DMS153 (cell line): Measurements from ENCODE around the gene NKAIN2.
"Not testable (repeated sequence)": the region's sequence is repeated elsewhere in the genome, so short reads cannot be mapped to it uniquely, and the experiment has no call there.

Experiments
- DNase-seq: peaks from one replicate; lab custom pipeline; 2025; lab: John Stamatoyannopoulos, UW

NKAIN2 gene

GRCh38 chr6:124512431-124512830 lies 708.8 kb downstream of the NKAIN2 start:
- DNase-seq, result no peak

GRCh38 chr6:124517339-124517738 lies 713.7 kb downstream of the NKAIN2 start:
- no peak for DNase-seq

- no peak for DNase-seq
Observed at GRCh38 chr6:124520514-124520913, 716.8 kb downstream of the NKAIN2 start.

GRCh38 chr6:124522335-124522734 lies 718.7 kb downstream of the NKAIN2 start:
- no peak for DNase-seq

GRCh38 chr6:124524491-124525200 lies 721.0 kb downstream of the NKAIN2 start:
- no peak for DNase-seq

GRCh38 chr6:124530926-124531325 lies 727.3 kb downstream of the NKAIN2 start:
- DNase-seq, result no peak

GRCh38 chr6:124535299-124535698 lies 731.6 kb downstream of the NKAIN2 start:
- no peak for DNase-seq

GRCh38 chr6:124535746-124536145 lies 732.1 kb downstream of the NKAIN2 start:
- no peak for DNase-seq

GRCh38 chr6:124536157-124536841 lies 732.6 kb downstream of the NKAIN2 start:
- DNase-seq, result no peak

GRCh38 chr6:124536842-124537191 lies 733.2 kb downstream of the NKAIN2 start:
- DNase-seq, result peak; percentile 26

- no peak for DNase-seq
Observed at GRCh38 chr6:124539096-124539495, 735.4 kb downstream of the NKAIN2 start.

- DNase-seq, result no peak
Observed at GRCh38 chr6:124541573-124541972, 737.9 kb downstream of the NKAIN2 start.

- DNase-seq, result no peak
Observed at GRCh38 chr6:124546601-124547000, 742.9 kb downstream of the NKAIN2 start.

- no peak for DNase-seq
Observed at GRCh38 chr6:124551711-124552233, 748.1 kb downstream of the NKAIN2 start.

- no peak for DNase-seq
Observed at GRCh38 chr6:124557873-124558272, 754.2 kb downstream of the NKAIN2 start.

GRCh38 chr6:124560078-124560477 lies 756.4 kb downstream of the NKAIN2 start:
- DNase-seq, result not testable (repeated sequence)

GRCh38 chr6:124560873-124561567 lies 757.4 kb downstream of the NKAIN2 start:
- DNase-seq, result no peak

- no peak for DNase-seq
Observed at GRCh38 chr6:124561635-124562130, 758.0 kb downstream of the NKAIN2 start.

- DNase-seq, result not testable (repeated sequence)
Observed at GRCh38 chr6:124564125-124564524, 760.5 kb downstream of the NKAIN2 start.

- DNase-seq, result no peak
Observed at GRCh38 chr6:124567401-124567800, 763.7 kb downstream of the NKAIN2 start.

GRCh38 chr6:124573953-124574352 lies 770.3 kb downstream of the NKAIN2 start:
- DNase-seq, result no peak

- DNase-seq, result no peak
Observed at GRCh38 chr6:124577734-124578281, 774.1 kb downstream of the NKAIN2 start.
